T-helper 17 cell (primary cell): ENCODE data around the gene CD300A. TPM values are rescaled to one million over a fixed set of nuclear protein-coding genes. Genes with fewer than 3 reads are reported as not detected.

ENCODE experiments used
- ATAC-seq: fragments of 150-1000 bp; cut with Tn5 transposase; 2 replicates; pipeline ENCODE4 v1.10.0; 2021; ENCODE audit warnings: mild to moderate bottlenecking, moderate library complexity
- DNase-seq, 3 donors: peaks; one replicate each; pipeline versions ENCODE4 v3.0.0 to v3.0.0-alpha.2; 2020 to 2021
- H3K9me3 ChIP-seq: one replicate; pipeline ENCODE4 v1.7.0; 2013; ENCODE audit warnings: low read length, mild to moderate bottlenecking; ENCODE audit not compliant: control insufficient read depth, poor library complexity, severe bottlenecking
- H3K27ac Mint-ChIP-seq: one replicate; pipeline ENCODE4 v1.8.0; 2022; ENCODE audit warnings: mild to moderate bottlenecking, moderate library complexity, mixed read lengths
- H3K27me3 Mint-ChIP-seq: one replicate; pipeline ENCODE4 v1.8.0; 2022; ENCODE audit warnings: mixed read lengths
- H3K36me3 Mint-ChIP-seq: one replicate; pipeline ENCODE4 v1.8.0; 2022; ENCODE audit warnings: low read depth, mixed read lengths
- H3K4me1 Mint-ChIP-seq: one replicate; pipeline ENCODE4 v1.8.0; 2022; ENCODE audit warnings: mild to moderate bottlenecking, mixed read lengths
- H3K4me3 Mint-ChIP-seq: one replicate; pipeline ENCODE4 v1.8.0; 2022; ENCODE audit warnings: mild to moderate bottlenecking, moderate library complexity, mixed read lengths
- total RNA-seq, 4 donors: library from RNA in 2 of 4; stranded (reverse) in 2 of 4; gene quantifications; one replicate each; pipeline ENCODE4 v1.2.3 and lab custom pipeline; 2022 to 2026

The CD300A gene
- total RNA-seq, 2 donors from 2014 or later = 2.4 to 9.6 TPM

GRCh38 chr17:74465378-74466110 lies 890 bp upstream of the CD300A start:
- Mint-ChIP-seq H3K36me3 (no peaks in the 10 kb centered on the region), H3K27ac (no peak overlapping the region), H3K4me3 (no peak overlapping the region), H3K27me3 (no peaks in the 10 kb centered on the region), H3K4me1 (peaks cover 33% of the 10 kb centered on the region)
- no peaks in the 10 kb centered on the region for H3K9me3 ChIP-seq
- ATAC-seq (no peak), DNase-seq (no peak)

GRCh38 chr17:74466828-74467184 lies 372 bp downstream of the CD300A start:
- no peaks in the 10 kb centered on the region for H3K36me3 Mint-ChIP-seq
- H3K27ac Mint-ChIP-seq = no peak overlapping the region
- H3K4me3 Mint-ChIP-seq = no peak overlapping the region
- no peaks in the 10 kb centered on the region for H3K27me3 Mint-ChIP-seq
- DNase-seq (no peak), ATAC-seq (no peak)
- no peaks in the 10 kb centered on the region for H3K9me3 ChIP-seq
- H3K4me1 Mint-ChIP-seq = peaks cover 35% of the 10 kb centered on the region

- H3K27ac Mint-ChIP-seq = no peak overlapping the region
- DNase-seq = no peak
- H3K4me3 Mint-ChIP-seq = no peak overlapping the region
- no peaks in the 10 kb centered on the region for H3K36me3 Mint-ChIP-seq
- peaks cover 34% of the 10 kb centered on the region for H3K4me1 Mint-ChIP-seq
- ATAC-seq = no peak
- H3K9me3 ChIP-seq = no peaks in the 10 kb centered on the region
- H3K27me3 Mint-ChIP-seq = no peaks in the 10 kb centered on the region
Observed at GRCh38 chr17:74467221-74467951, 952 bp downstream of the CD300A start.

- DNase-seq = no peak
- H3K36me3 Mint-ChIP-seq = peaks cover 4% of the 10 kb centered on the region
- no peaks in the 10 kb centered on the region for H3K27me3 Mint-ChIP-seq
- H3K9me3 ChIP-seq = no peaks in the 10 kb centered on the region
- H3K27ac Mint-ChIP-seq = peak overlapping the region; percentile 60
- no peak for ATAC-seq
- H3K4me1 Mint-ChIP-seq = peaks cover 28% of the 10 kb centered on the region
- no peak overlapping the region for H3K4me3 Mint-ChIP-seq
Observed at GRCh38 chr17:74471341-74471740, 4.9 kb downstream of the CD300A start.

GRCh38 chr17:74472890-74473289 lies 6.5 kb downstream of the CD300A start:
- Mint-ChIP-seq H3K27me3 (no peaks in the 10 kb centered on the region), H3K4me1 (peaks cover 23% of the 10 kb centered on the region), H3K4me3 (peak overlapping the region; percentile 76), H3K27ac (no peak overlapping the region), H3K36me3 (peaks cover 4% of the 10 kb centered on the region)
- DNase-seq (no peak), ATAC-seq (no peak)
- H3K9me3 ChIP-seq = no peaks in the 10 kb centered on the region

GRCh38 chr17:74473294-74473693 lies 6.9 kb downstream of the CD300A start:
- no peaks in the 10 kb centered on the region for H3K9me3 ChIP-seq
- ATAC-seq (no peak), DNase-seq (no peak)
- H3K4me3 Mint-ChIP-seq = peak overlapping the region; percentile 76
- H3K4me1 Mint-ChIP-seq = peaks cover 27% of the 10 kb centered on the region
- H3K27ac Mint-ChIP-seq = peak overlapping the region; percentile 48
- H3K27me3 Mint-ChIP-seq = no peaks in the 10 kb centered on the region
- H3K36me3 Mint-ChIP-seq = peaks cover 4% of the 10 kb centered on the region

- no peak for DNase-seq
- ATAC-seq = peak; percentile 61
- no peaks in the 10 kb centered on the region for H3K9me3 ChIP-seq
- H3K4me1 Mint-ChIP-seq = peaks cover 36% of the 10 kb centered on the region
- peak overlapping the region; percentile 48 for H3K27ac Mint-ChIP-seq
- peak overlapping the region; percentile 76 for H3K4me3 Mint-ChIP-seq
- H3K27me3 Mint-ChIP-seq = no peaks in the 10 kb centered on the region
- H3K36me3 Mint-ChIP-seq = peaks cover 4% of the 10 kb centered on the region
Observed at GRCh38 chr17:74474043-74474792, 7.8 kb downstream of the CD300A start.

- Mint-ChIP-seq H3K4me3 (no peak overlapping the region), H3K27me3 (no peaks in the 10 kb centered on the region), H3K27ac (peak overlapping the region; percentile 48), H3K36me3 (peaks cover 4% of the 10 kb centered on the region), H3K4me1 (peaks cover 39% of the 10 kb centered on the region)
- no peaks in the 10 kb centered on the region for H3K9me3 ChIP-seq
- DNase-seq = no peak
- no peak for ATAC-seq
Observed at GRCh38 chr17:74475189-74475588, 8.8 kb downstream of the CD300A start.

- H3K36me3 Mint-ChIP-seq = peaks cover 4% of the 10 kb centered on the region
- no peaks in the 10 kb centered on the region for H3K9me3 ChIP-seq
- no peak overlapping the region for H3K4me3 Mint-ChIP-seq
- H3K4me1 Mint-ChIP-seq = peaks cover 33% of the 10 kb centered on the region
- DNase-seq (no peak), ATAC-seq (no peak)
- H3K27me3 Mint-ChIP-seq = no peaks in the 10 kb centered on the region
- no peak overlapping the region for H3K27ac Mint-ChIP-seq
Observed at GRCh38 chr17:74477411-74477810, 11.0 kb downstream of the CD300A start.

GRCh38 chr17:74478420-74479100 lies 12.1 kb downstream of the CD300A start:
- Mint-ChIP-seq H3K27ac (peak overlapping the region; percentile 84), H3K4me3 (peak overlapping the region; percentile 77), H3K27me3 (no peaks in the 10 kb centered on the region), H3K36me3 (peaks cover 4% of the 10 kb centered on the region), H3K4me1 (peaks cover 31% of the 10 kb centered on the region)
- H3K9me3 ChIP-seq = no peaks in the 10 kb centered on the region
- DNase-seq = no peak
- peak; percentile 69 for ATAC-seq

GRCh38 chr17:74480290-74480689 lies 13.9 kb downstream of the CD300A start:
- H3K4me1 Mint-ChIP-seq = peaks cover 26% of the 10 kb centered on the region
- peak overlapping the region; percentile 67 for H3K4me3 Mint-ChIP-seq

GRCh38 chr17:74481621-74482020 lies 15.2 kb downstream of the CD300A start:
- H3K27ac Mint-ChIP-seq = no peak overlapping the region
- no peak for DNase-seq
- ATAC-seq = no peak
- no peak overlapping the region for H3K4me3 Mint-ChIP-seq
- no peaks in the 10 kb centered on the region for H3K9me3 ChIP-seq
- no peaks in the 10 kb centered on the region for H3K36me3 Mint-ChIP-seq
- no peaks in the 10 kb centered on the region for H3K27me3 Mint-ChIP-seq
- peaks cover 28% of the 10 kb centered on the region for H3K4me1 Mint-ChIP-seq

More at GRCh38 chr17:74480290-74480689, 13.9 kb downstream of the CD300A start:
- H3K9me3 ChIP-seq = no peaks in the 10 kb centered on the region
- DNase-seq = no peak
- peaks cover 4% of the 10 kb centered on the region for H3K36me3 Mint-ChIP-seq
- H3K27ac Mint-ChIP-seq = peak overlapping the region; percentile 84
- ATAC-seq = no peak
- H3K27me3 Mint-ChIP-seq = no peaks in the 10 kb centered on the region

GRCh38 chr17:74484066-74484465 lies 17.6 kb downstream of the CD300A start:
- DNase-seq = no peak
- Mint-ChIP-seq H3K4me1 (peaks cover 16% of the 10 kb centered on the region), H3K27me3 (no peaks in the 10 kb centered on the region), H3K27ac (no peak overlapping the region), H3K4me3 (no peak overlapping the region), H3K36me3 (no peaks in the 10 kb centered on the region)
- H3K9me3 ChIP-seq = no peaks in the 10 kb centered on the region
- ATAC-seq = no peak
